GM12878 (cell line): Measurements from ENCODE around the gene SV2A.
"Not testable (repeated sequence)": the region's sequence is repeated elsewhere in the genome, so short reads cannot be mapped to it uniquely, and the experiment has no call there.

Source experiments
- GABPA ChIP-seq: IDR thresholded peaks from 2 replicates; pipeline ENCODE4 v1.6.1; 2014; ENCODE audit warnings: antibody characterized with exemption, low read depth, mild to moderate bottlenecking, inconsistent platforms
- TF ChIP-seq, protein P1 (sequence below), 3 experiments: IDR thresholded peaks in 2 of 3; conservative IDR thresholded peaks in 1 of 3; 2 replicates each; pipeline ENCODE4 v1.5.1; 2011; ENCODE audit warnings: low read depth in 3 of 3, low read length in 3 of 3, mild to moderate bottlenecking in 3 of 3, control low read depth in 2 of 3, moderate library complexity in 2 of 3, inconsistent platforms in 1 of 3, mixed read lengths in 1 of 3; ENCODE audit not compliant: control insufficient read depth in 2 of 3, insufficient read depth in 1 of 3; ENCODE audit errors: extremely low read depth in 1 of 3
- TF ChIP-seq, protein P2 (sequence below): fragments of 450-650 bp; IDR thresholded peaks from 2 replicates; pipeline ENCODE4 v1.6.1; 2017; ENCODE audit warnings: mild to moderate bottlenecking, moderate library complexity

GRCh38 chr1:149938668-149939003, 21.0 kb upstream of the SV2A start:
- TF ChIP-seq, protein P1, sequence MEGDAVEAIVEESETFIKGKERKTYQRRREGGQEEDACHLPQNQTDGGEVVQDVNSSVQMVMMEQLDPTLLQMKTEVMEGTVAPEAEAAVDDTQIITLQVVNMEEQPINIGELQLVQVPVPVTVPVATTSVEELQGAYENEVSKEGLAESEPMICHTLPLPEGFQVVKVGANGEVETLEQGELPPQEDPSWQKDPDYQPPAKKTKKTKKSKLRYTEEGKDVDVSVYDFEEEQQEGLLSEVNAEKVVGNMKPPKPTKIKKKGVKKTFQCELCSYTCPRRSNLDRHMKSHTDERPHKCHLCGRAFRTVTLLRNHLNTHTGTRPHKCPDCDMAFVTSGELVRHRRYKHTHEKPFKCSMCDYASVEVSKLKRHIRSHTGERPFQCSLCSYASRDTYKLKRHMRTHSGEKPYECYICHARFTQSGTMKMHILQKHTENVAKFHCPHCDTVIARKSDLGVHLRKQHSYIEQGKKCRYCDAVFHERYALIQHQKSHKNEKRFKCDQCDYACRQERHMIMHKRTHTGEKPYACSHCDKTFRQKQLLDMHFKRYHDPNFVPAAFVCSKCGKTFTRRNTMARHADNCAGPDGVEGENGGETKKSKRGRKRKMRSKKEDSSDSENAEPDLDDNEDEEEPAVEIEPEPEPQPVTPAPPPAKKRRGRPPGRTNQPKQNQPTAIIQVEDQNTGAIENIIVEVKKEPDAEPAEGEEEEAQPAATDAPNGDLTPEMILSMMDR (IDR thresholded peaks at IDR 0.05 in 2 of 3, conservative IDR thresholded peaks at IDR 0.05 in 1 of 3; ENCODE audit: control insufficient read depth in 2 of 3, extremely low read depth in 1 of 3, insufficient read depth in 1 of 3, low read depth in 3 of 3, low read length in 3 of 3), result not testable (repeated sequence)
- TF ChIP-seq, protein P2, sequence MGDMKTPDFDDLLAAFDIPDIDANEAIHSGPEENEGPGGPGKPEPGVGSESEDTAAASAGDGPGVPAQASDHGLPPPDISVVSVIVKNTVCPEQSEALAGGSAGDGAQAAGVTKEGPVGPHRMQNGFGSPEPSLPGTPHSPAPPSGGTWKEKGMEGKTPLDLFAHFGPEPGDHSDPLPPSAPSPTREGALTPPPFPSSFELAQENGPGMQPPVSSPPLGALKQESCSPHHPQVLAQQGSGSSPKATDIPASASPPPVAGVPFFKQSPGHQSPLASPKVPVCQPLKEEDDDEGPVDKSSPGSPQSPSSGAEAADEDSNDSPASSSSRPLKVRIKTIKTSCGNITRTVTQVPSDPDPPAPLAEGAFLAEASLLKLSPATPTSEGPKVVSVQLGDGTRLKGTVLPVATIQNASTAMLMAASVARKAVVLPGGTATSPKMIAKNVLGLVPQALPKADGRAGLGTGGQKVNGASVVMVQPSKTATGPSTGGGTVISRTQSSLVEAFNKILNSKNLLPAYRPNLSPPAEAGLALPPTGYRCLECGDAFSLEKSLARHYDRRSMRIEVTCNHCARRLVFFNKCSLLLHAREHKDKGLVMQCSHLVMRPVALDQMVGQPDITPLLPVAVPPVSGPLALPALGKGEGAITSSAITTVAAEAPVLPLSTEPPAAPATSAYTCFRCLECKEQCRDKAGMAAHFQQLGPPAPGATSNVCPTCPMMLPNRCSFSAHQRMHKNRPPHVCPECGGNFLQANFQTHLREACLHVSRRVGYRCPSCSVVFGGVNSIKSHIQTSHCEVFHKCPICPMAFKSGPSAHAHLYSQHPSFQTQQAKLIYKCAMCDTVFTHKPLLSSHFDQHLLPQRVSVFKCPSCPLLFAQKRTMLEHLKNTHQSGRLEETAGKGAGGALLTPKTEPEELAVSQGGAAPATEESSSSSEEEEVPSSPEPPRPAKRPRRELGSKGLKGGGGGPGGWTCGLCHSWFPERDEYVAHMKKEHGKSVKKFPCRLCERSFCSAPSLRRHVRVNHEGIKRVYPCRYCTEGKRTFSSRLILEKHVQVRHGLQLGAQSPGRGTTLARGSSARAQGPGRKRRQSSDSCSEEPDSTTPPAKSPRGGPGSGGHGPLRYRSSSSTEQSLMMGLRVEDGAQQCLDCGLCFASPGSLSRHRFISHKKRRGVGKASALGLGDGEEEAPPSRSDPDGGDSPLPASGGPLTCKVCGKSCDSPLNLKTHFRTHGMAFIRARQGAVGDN, result not testable (repeated sequence)
- not testable (repeated sequence) for TF ChIP-seq GABPA
